Body of pancreas (tissue), 4 donors: ENCODE measurements around the gene PHKB. TPM values are rescaled to one million over a fixed set of nuclear protein-coding genes. Genes with fewer than 3 reads are reported as not detected.

Experiments used
- ATAC-seq: fragments of 150-250 bp; one replicate; pipeline ENCODE4 v1.9.1; 2016
- DNase-seq, 4 donors: peaks; one replicate each; pipeline ENCODE4 v3.0.0-alpha.2; 2019
- H3K27ac ChIP-seq, 4 donors: fragments of 200-600 bp; sonication (generic); 1 replicate in 3 of 4; 2 replicates in 1 of 4; pipeline versions ENCODE4 v1.5.1 to v1.6.1; 2016 to 2019; ENCODE audit warnings: mild to moderate bottlenecking in 1 of 4, mixed read lengths in 1 of 4, moderate library complexity in 1 of 4
- H3K27me3 ChIP-seq, 2 donors: fragments of 200-600 bp; sonication (generic); one replicate each; pipeline ENCODE4 v1.6.0; 2016; ENCODE audit warnings: mild to moderate bottlenecking in 1 of 2
- H3K36me3 ChIP-seq, 2 donors: fragments of 200-600 bp; sonication (generic); replicated peaks in 1 of 2; 2 replicates each; pipeline ENCODE4 v1.5.1; 2016; ENCODE audit warnings: low read depth in 2 of 2; ENCODE audit not compliant: insufficient read depth in 1 of 2
- H3K4me1 ChIP-seq: fragments of 200-600 bp; sonication (generic); one replicate; pipeline ENCODE4 v1.6.0; 2016
- H3K4me3 ChIP-seq, 2 donors: fragments of 200-600 bp; sonication (generic); 1 replicate in 1 of 2; 2 replicates in 1 of 2; pipeline ENCODE4 v1.5.1; 2016 to 2019
- H3K9me3 ChIP-seq, 3 donors: fragments of 200-600 bp; sonication (generic); 1 replicate in 2 of 3; 2 replicates in 1 of 3; pipeline ENCODE4 v1.5.1; 2016
- CTCF ChIP-seq, 7 experiments: fragments of 450-650 bp in 4 of 7; fragments of 200-600 bp in 3 of 7; sonication (generic) in 3 of 7; IDR thresholded peaks; one replicate each; pipeline ENCODE4 v1.5.1; 2016 to 2019; ENCODE audit warnings: antibody characterized with exemption in 7 of 7
- POLR2A ChIP-seq, 3 donors: fragments of 450-650 bp; IDR thresholded peaks; one replicate each; pipeline ENCODE4 v1.6.1; 2016; ENCODE audit warnings: antibody characterized with exemption in 3 of 3, mild to moderate bottlenecking in 2 of 3
- WGBS, 2 donors: methylation state at CpG; one replicate each; pipeline ENCODE4 v1.1.5; 2017; 5-methylcytosine and 5-hydroxymethylcytosine counted together
- intact Hi-C: fragments of 100-400 bp; cut with DNase I; formaldehyde crosslinking; loops from one replicate; pipeline ENCODE4 v1.15.1; 2023
- total RNA-seq, 2 donors: library from RNA; depleted of rRNA; stranded (reverse); fragments of >200 nt; gene quantifications; one replicate each; pipeline ENCODE4 v1.1.0, GENCODE V29; 2016

The PHKB gene
- total RNA-seq, 2 donors from 2014 or later = 41.5 to 72.5 TPM

GRCh38 chr16:47719713-47720112 is 258.6 kb downstream of the PHKB start:
- intact Hi-C loops = no loop called here
- no peaks in the 10 kb centered on the region for H3K27me3 ChIP-seq
- H3K4me3 ChIP-seq = no peak overlapping the region
- no peaks in the 10 kb centered on the region for H3K36me3 ChIP-seq
- WGBS, 2 donors = 57 to 83% methylated on average over 4 of the region's 4 CpGs
- H3K4me1 ChIP-seq = no peaks in the 10 kb centered on the region
- DNase-seq (no peak), ATAC-seq (no peak)
- no peak overlapping the region for H3K27ac ChIP-seq
- no peaks in the 10 kb centered on the region for H3K9me3 ChIP-seq
- TF ChIP-seq POLR2A (IDR thresholded peaks at IDR 0.05) = no peak
- TF ChIP-seq CTCF (IDR thresholded peaks at IDR 0.05) = no peak

GRCh38 chr16:47721006-47721637 is 260.0 kb downstream of the PHKB start:
- Histone ChIP-seq H3K4me1 (no peaks in the 10 kb centered on the region), H3K36me3 (no peaks in the 10 kb centered on the region), H3K4me3 (no peak overlapping the region), H3K9me3 (no peaks in the 10 kb centered on the region), H3K27me3 (no peaks in the 10 kb centered on the region), H3K27ac (no peak overlapping the region)
- DNase-seq (no peak), ATAC-seq (no peak)
- intact Hi-C loops = no loop called here
- TF ChIP-seq CTCF (IDR thresholded peaks at IDR 0.05) = no peak
- no peak for TF ChIP-seq POLR2A (IDR thresholded peaks at IDR 0.05)
- 59 to 66% methylated on average over 5 of the region's 5 CpGs for WGBS, 2 donors

GRCh38 chr16:47722046-47722445 is 260.9 kb downstream of the PHKB start:
- no peaks in the 10 kb centered on the region for H3K36me3 ChIP-seq
- DNase-seq (no peak), ATAC-seq (no peak)
- H3K27me3 ChIP-seq = no peaks in the 10 kb centered on the region
- H3K4me3 ChIP-seq = no peak overlapping the region
- no peak overlapping the region for H3K27ac ChIP-seq
- 83 to 89% methylated on average over 4 of the region's 4 CpGs for WGBS, 2 donors
- no peaks in the 10 kb centered on the region for H3K9me3 ChIP-seq
- TF ChIP-seq CTCF (IDR thresholded peaks at IDR 0.05) (no peak), POLR2A (IDR thresholded peaks at IDR 0.05) (no peak)
- intact Hi-C loops = no loop called here
- no peaks in the 10 kb centered on the region for H3K4me1 ChIP-seq

- H3K27ac ChIP-seq = no peak overlapping the region
- intact Hi-C loops = no loop called here
- DNase-seq = no peak
- peaks cover 6% of the 10 kb centered on the region for H3K4me1 ChIP-seq
- ATAC-seq = no peak
- no peaks in the 10 kb centered on the region for H3K36me3 ChIP-seq
- no peaks in the 10 kb centered on the region for H3K27me3 ChIP-seq
- H3K4me3 ChIP-seq = no peak overlapping the region
- TF ChIP-seq POLR2A (IDR thresholded peaks at IDR 0.05) (no peak), CTCF (IDR thresholded peaks at IDR 0.05) (no peak)
- 71 to 72% methylated on average over 5 of the region's 5 CpGs for WGBS, 2 donors
- H3K9me3 ChIP-seq = no peaks in the 10 kb centered on the region
Observed at GRCh38 chr16:47724115-47724785, 263.1 kb downstream of the PHKB start.
